Endothelial cell of umbilical vein (primary cell): ENCODE data around the gene LCE1B. TPM values are rescaled to one million over a fixed set of nuclear protein-coding genes. Genes with fewer than 3 reads are reported as not detected.

ENCODE experiments used
- BruUV-seq: library from RNA; stranded (reverse); fragments of 400-500 nt; replicated peaks from 2 replicates; lab custom pipeline; 2021; lab: Mats Ljungman, UMichigan
- CTCF ChIA-PET: fragments of 300-600, 350-600 bp; sonication (Branson Sonifier 250); formaldehyde crosslinking; loops from one replicate; lab custom pipeline; 2021; ENCODE audit warnings: antibody characterized with exemption, inconsistent platforms; lab: Charles Lee
- POLR2A ChIA-PET: fragments of 300-600, 350-600 bp; sonication (Branson Sonifier 250); formaldehyde crosslinking; loops from one replicate; lab custom pipeline; 2021; ENCODE audit warnings: antibody characterized with exemption, inconsistent platforms; lab: Charles Lee
- DNase-seq: peaks from one replicate; pipeline ENCODE4 v3.0.0-alpha.2; 2011; ENCODE audit warnings: low read depth, low spot score
- FAIRE-seq: peaks from 2 replicates; lab custom pipeline; 2011; peaks lifted over from hg19 to GRCh38; lab: Jason Lieb, UNC
- H2AFZ ChIP-seq: 2 replicates; pipeline ENCODE4 v1.6.0; 2012; ENCODE audit warnings: low read depth, low read length, control low read depth, inconsistent platforms
- H3K27ac ChIP-seq: 2 replicates; pipeline ENCODE4 v1.5.1; 2011; ENCODE audit warnings: low read depth, mild to moderate bottlenecking, control low read depth, low read length, moderate library complexity; ENCODE audit not compliant: insufficient read depth
- H3K27me3 ChIP-seq, 2 experiments: 2 replicates each; pipeline versions ENCODE4 v1.6.0 to v1.6.1; 2011; ENCODE audit warnings: low read length in 2 of 2, mixed read lengths in 1 of 2; ENCODE audit not compliant: control insufficient read depth in 2 of 2, insufficient read depth in 2 of 2
- H3K36me3 ChIP-seq, 2 experiments: 2 replicates in 1 of 2; 3 replicates in 1 of 2; pipeline ENCODE4 v1.5.1; 2011; ENCODE audit warnings: low read length in 2 of 2, mild to moderate bottlenecking in 1 of 2, moderate library complexity in 1 of 2; ENCODE audit not compliant: control insufficient read depth in 2 of 2, insufficient read depth in 2 of 2; ENCODE audit errors: extremely low read depth in 1 of 2
- H3K4me1 ChIP-seq: 3 replicates; pipeline ENCODE4 v1.5.1; 2011; ENCODE audit warnings: mild to moderate bottlenecking, low read length; ENCODE audit not compliant: control insufficient read depth, insufficient read depth; ENCODE audit errors: extremely low read depth
- H3K4me2 ChIP-seq: 2 replicates; pipeline ENCODE4 v1.6.1; 2011; ENCODE audit warnings: low read length, control low read depth, mixed read lengths; ENCODE audit not compliant: insufficient read depth
- H3K4me3 ChIP-seq, 3 experiments: fragments of 200-600 bp in 1 of 3; sonication (generic), shearing (Covaris generic) in 1 of 3; replicated peaks in 1 of 3; 2 replicates each; pipeline ENCODE4 v1.5.1; 2011 to 2016; ENCODE audit warnings: control low read depth in 3 of 3, low read length in 3 of 3, mild to moderate bottlenecking in 2 of 3, inconsistent platforms in 1 of 3, low read depth in 1 of 3, moderate library complexity in 1 of 3; ENCODE audit not compliant: insufficient read depth in 1 of 3
- H3K79me2 ChIP-seq: 2 replicates; pipeline ENCODE4 v1.6.0; 2012; ENCODE audit warnings: low read length, inconsistent platforms; ENCODE audit not compliant: control insufficient read depth, insufficient read depth
- H3K9ac ChIP-seq: replicated peaks from 2 replicates; pipeline ENCODE3; 2011; ENCODE audit warnings: low read length, control low read depth; ENCODE audit not compliant: insufficient read depth; ENCODE audit errors: extremely low read depth
- H3K9me1 ChIP-seq: replicated peaks from 3 replicates; pipeline ENCODE4 v1.6.0; 2011; ENCODE audit warnings: mild to moderate bottlenecking, low read length; ENCODE audit not compliant: control insufficient read depth, insufficient read depth; ENCODE audit errors: extremely low read depth
- H3K9me3 ChIP-seq: replicated peaks from 2 replicates; pipeline ENCODE4 v1.5.1; 2012; ENCODE audit warnings: low read length, inconsistent platforms; ENCODE audit not compliant: control insufficient read depth, insufficient read depth
- H4K20me1 ChIP-seq: replicated peaks from 2 replicates; pipeline ENCODE3; 2011; ENCODE audit warnings: mild to moderate bottlenecking, low read length; ENCODE audit not compliant: control insufficient read depth, insufficient read depth; ENCODE audit errors: extremely low read depth
- EZH2 ChIP-seq: IDR thresholded peaks from 2 replicates; pipeline ENCODE4 v1.6.1; 2012; ENCODE audit warnings: borderline replicate concordance, low read depth, mild to moderate bottlenecking, moderate library complexity, low read length, inconsistent platforms; ENCODE audit not compliant: severe bottlenecking
- FOS ChIP-seq: IDR thresholded peaks from 2 replicates; pipeline ENCODE4 v1.6.1; 2011; ENCODE audit warnings: mild to moderate bottlenecking, low read length, moderate library complexity, borderline replicate concordance; ENCODE audit not compliant: insufficient read depth
- GATA2 ChIP-seq: IDR thresholded peaks from 2 replicates; pipeline ENCODE4 v1.7.0; 2011; ENCODE audit warnings: low read depth, mild to moderate bottlenecking, moderate library complexity, mixed read lengths, low read length; ENCODE audit not compliant: insufficient read length, insufficient read depth
- JUN ChIP-seq: IDR thresholded peaks from 2 replicates; pipeline ENCODE4 v1.6.1; 2011; ENCODE audit warnings: borderline replicate concordance, low read depth; ENCODE audit not compliant: insufficient read length, insufficient read depth
- MYC ChIP-seq: IDR thresholded peaks from one replicate; pipeline ENCODE4 v1.6.1; 2011; ENCODE audit warnings: mild to moderate bottlenecking, low read depth, low read length
- POLR2A ChIP-seq: IDR thresholded peaks from 2 replicates; pipeline ENCODE4 v1.6.1; 2012; ENCODE audit warnings: low read depth, mild to moderate bottlenecking, control low read depth, low read length
- POLR2AphosphoS5 ChIP-seq: IDR thresholded peaks from 2 replicates; pipeline ENCODE4 v1.6.1; 2012; ENCODE audit warnings: low read depth, mild to moderate bottlenecking, control low read depth, low read length, moderate library complexity; ENCODE audit not compliant: insufficient read depth
- dilution Hi-C: fragments of 300-500 bp; cut with MboI; formaldehyde crosslinking; loops from one replicate; pipeline ENCODE4 v1.15.0; 2019; ENCODE audit warnings: low sequenced_read_pairs; ENCODE audit not compliant: extremely low pct_ligation_motif_present
- intact Hi-C: fragments of 100-400 bp; cut with micrococcal nuclease; formaldehyde crosslinking; loops from one replicate; pipeline ENCODE4 v1.10.0; 2022
- polyA plus RNA-seq, 4 experiments: library from polyadenylated mRNA; depleted of rRNA in 3 of 4; stranded (reverse) in 3 of 4; unstranded in 1 of 4; fragments of >200 nt; gene quantifications; 2 replicates each; pipeline versions ENCODE4 v1.2.1 to v1.2.3, GENCODE V29; 2011 to 2012; ENCODE audit warnings: missing spikeins in 1 of 4
- total RNA-seq: library from RNA; stranded (reverse); gene quantifications from 2 replicates; pipeline ENCODE4 v1.2.3, GENCODE V29; 2021
- TF ChIP-seq, protein P1 (sequence below), 2 donors: IDR thresholded peaks; 1 replicate in 1 of 2; 2 replicates in 1 of 2; pipeline ENCODE4 v1.5.1; 2011; ENCODE audit warnings: low read length in 2 of 2, mild to moderate bottlenecking in 2 of 2, moderate library complexity in 2 of 2, control low read depth in 1 of 2, inconsistent platforms in 1 of 2, low read depth in 1 of 2; ENCODE audit not compliant: insufficient read depth in 1 of 2; ENCODE audit errors: extremely low read depth in 1 of 2
- TF ChIP-seq, protein P2 (sequence below): IDR thresholded peaks from 2 replicates; pipeline ENCODE4 v1.6.1; 2011; ENCODE audit not compliant: insufficient read depth, insufficient read length

Gene LCE1B
- total and polyA plus RNA-seq, 2 donors (not counting 3 experiments of a cell fraction or from before 2014, with no cell fraction given) = not detected

DNA sequence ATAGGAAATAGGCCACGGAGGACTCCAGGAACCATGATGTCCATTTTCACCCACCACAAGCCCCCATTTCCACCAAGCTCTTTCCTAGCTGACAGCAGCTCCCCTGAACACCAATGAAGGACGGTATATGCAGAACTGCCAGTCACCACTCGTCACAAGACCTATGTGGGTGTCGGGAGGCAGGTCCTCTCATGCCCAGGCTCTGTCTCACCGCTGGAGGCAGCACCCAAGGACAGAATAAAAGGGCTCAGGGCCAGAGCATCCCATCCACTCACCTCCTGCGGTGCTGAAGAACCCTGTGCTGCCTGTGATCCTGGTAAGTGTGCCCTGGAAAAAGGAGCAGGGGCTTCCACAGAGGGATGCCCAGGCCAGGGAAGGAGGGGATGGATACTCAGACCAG is 36.9 kb upstream of the LCE1B start, which contains the start of gene LCE1F:
Gene LCE1F, plus strand, starts transcription at position 266 of the 400 bp plus-strand sequence. CDS start 1,232 bp downstream, outside the sequence.
- Histone ChIP-seq H4K20me1 (no peaks in the 10 kb centered on the region), H3K9me3 (no peaks in the 10 kb centered on the region), H3K9ac (no peak within 1 kb of the TSS), H3K36me3 (no peaks in the 10 kb centered on the region), H3K4me3 (no peak within 1 kb of the TSS), H3K4me2 (no peak within 1 kb of the TSS), H3K9me1 (no peaks in the 10 kb centered on the region), H3K27ac (no peak within 1 kb of the TSS), H3K79me2 (no peaks in the 10 kb centered on the region), H3K27me3 (no peaks in the 10 kb centered on the region), H2AFZ (no peak within 1 kb of the TSS), H3K4me1 (no peaks in the 10 kb centered on the region)
- DNase-seq (no peak), FAIRE-seq (no peak)
- dilution Hi-C loops = no loop called here
- TF ChIP-seq POLR2A = no peak
- no peak for TF ChIP-seq EZH2
- CTCF ChIA-PET = no interaction called here
- BruUV-seq = no TSS peak
- POLR2A ChIA-PET = no interaction called here
- intact Hi-C loops = no loop called here

DNA sequence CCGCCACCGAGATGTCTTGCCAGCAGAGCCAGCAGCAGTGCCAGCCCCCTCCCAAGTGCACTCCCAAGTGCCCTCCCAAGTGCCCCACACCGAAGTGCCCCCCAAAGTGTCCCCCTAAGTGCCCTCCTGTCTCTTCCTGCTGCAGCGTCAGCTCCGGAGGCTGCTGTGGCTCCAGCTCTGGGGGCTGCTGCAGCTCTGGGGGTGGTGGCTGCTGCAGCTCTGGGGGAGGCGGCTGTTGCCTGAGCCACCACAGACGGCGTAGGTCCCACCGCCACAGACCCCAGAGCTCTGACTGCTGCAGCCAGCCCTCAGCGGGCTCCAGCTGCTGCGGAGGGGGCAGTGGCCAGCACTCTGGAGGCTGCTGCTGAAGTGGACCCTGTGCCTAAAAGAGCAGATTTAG is 35.4 kb upstream of the LCE1B start:
- CTCF ChIA-PET = no interaction called here
- BruUV-seq = no TSS peak
- Histone ChIP-seq H3K36me3 (no peaks in the 10 kb centered on the region), H3K9me1 (no peaks in the 10 kb centered on the region), H3K4me1 (no peaks in the 10 kb centered on the region), H3K4me3 (no peak overlapping the region), H3K9ac (no peak overlapping the region), H2AFZ (no peak overlapping the region), H4K20me1 (no peaks in the 10 kb centered on the region), H3K4me2 (no peak overlapping the region), H3K79me2 (no peaks in the 10 kb centered on the region), H3K27me3 (no peaks in the 10 kb centered on the region), H3K27ac (no peak overlapping the region), H3K9me3 (no peaks in the 10 kb centered on the region)
- intact Hi-C loops = no loop called here
- TF ChIP-seq FOS (no peak), EZH2 (no peak), POLR2A (no peak), GATA2 (no peak), MYC (no peak), POLR2AphosphoS5 (no peak), JUN (no peak)
- TF ChIP-seq, protein P1, sequence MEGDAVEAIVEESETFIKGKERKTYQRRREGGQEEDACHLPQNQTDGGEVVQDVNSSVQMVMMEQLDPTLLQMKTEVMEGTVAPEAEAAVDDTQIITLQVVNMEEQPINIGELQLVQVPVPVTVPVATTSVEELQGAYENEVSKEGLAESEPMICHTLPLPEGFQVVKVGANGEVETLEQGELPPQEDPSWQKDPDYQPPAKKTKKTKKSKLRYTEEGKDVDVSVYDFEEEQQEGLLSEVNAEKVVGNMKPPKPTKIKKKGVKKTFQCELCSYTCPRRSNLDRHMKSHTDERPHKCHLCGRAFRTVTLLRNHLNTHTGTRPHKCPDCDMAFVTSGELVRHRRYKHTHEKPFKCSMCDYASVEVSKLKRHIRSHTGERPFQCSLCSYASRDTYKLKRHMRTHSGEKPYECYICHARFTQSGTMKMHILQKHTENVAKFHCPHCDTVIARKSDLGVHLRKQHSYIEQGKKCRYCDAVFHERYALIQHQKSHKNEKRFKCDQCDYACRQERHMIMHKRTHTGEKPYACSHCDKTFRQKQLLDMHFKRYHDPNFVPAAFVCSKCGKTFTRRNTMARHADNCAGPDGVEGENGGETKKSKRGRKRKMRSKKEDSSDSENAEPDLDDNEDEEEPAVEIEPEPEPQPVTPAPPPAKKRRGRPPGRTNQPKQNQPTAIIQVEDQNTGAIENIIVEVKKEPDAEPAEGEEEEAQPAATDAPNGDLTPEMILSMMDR (IDR thresholded peaks at IDR 0.05; ENCODE audit: extremely low read depth in 1 of 2, insufficient read depth in 1 of 2, low read depth in 1 of 2, low read length in 2 of 2) = no peak
- TF ChIP-seq, protein P2, sequence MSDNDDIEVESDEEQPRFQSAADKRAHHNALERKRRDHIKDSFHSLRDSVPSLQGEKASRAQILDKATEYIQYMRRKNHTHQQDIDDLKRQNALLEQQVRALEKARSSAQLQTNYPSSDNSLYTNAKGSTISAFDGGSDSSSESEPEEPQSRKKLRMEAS = no peak
- DNase-seq (no peak), FAIRE-seq (no peak)
- POLR2A ChIA-PET = no interaction called here
- dilution Hi-C loops = no loop called here
